Measurements from ENCODE around the gene ANTXR1.

The ANTXR1 gene

DNA sequence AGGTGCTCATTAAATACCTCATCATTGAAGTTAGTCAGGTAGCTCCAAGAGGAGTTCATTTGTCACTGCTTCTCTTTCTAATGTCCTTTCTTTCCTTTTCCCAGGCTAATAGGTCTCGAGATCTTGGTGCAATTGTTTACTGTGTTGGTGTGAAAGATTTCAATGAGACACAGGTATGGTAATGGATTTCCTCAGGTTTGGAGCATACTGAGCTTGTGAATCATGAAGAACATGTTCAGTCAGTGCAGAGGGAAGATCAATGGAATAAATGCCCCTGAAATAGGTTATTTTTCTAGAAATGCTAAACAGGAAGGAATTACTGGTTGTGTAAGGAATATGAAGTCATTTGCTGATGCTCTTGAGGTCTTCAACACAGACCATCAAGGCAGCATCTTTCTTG lies 62.5 kb downstream of the ANTXR1 start:
- no peak for ATAC-seq

DNA sequence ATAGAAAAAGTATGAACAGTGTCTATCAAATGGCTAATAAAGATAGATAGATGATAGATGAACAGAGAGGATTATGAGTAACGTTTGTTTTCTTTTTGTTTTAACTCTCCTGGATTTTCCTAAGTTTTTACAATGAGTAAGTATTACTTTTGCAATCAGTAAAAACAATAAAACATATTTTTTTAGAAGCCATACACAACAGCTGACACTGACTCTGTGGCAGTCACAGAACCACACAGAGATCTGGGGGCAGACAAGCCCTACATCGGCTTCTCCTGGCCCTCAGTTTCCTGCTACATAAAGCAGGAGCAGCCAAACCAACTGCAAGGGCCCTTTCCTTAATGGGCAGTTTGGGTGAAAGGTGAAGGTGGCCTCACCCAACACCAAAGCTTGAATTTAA lies 63.6 kb downstream of the ANTXR1 start:
- ATAC-seq: no peak

DNA sequence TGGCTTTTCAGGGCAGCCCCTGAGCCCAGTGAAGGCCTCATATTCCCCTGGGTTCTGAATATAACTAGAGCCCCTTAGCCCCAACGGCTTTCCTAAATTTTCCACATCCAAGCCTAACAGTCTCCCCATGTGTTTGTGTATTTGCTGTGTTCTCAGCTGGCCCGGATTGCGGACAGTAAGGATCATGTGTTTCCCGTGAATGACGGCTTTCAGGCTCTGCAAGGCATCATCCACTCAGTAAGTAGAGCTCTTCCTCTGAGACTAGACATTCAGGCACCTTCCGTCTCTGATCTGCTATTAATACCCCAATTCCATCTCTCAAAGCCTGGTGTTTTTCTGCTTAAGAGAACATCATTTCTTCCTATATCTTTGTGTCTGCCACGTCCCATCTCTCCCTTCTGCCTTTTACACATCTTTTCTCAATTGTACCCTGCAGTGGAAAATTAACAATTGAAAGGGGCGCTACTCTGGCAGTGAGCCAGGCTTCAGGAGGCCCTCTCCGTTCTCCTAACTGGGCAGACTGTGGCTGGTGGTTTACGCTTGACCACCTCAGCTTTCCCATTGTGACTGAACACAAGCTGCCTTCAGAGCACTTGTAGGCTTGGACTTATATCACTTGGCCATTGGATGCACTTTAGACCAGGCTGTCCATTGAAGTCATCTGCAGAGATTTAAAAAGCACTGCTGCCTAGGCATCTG lies 64.4 kb downstream of the ANTXR1 start:
- ATAC-seq: no peak

DNA sequence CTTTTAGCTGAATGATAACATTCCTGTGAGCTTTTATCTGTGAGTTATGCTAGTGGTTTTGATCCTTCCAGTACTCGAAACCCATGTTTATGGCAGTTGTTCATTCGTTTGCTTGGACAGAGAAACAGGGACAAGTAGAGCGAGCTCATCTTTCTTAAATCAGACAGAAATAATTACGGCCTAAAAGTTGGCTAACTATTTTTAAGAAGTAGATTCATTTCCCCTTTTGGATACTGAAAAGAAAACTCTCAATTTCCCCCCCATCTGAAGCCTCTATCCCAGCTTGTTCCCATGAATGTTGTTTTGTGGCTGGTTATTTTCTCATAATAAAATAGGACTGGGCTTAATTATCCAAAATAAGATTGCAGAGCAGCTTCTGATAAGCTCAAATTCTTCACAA lies 67.1 kb downstream of the ANTXR1 start:
- ATAC-seq: no peak

DNA sequence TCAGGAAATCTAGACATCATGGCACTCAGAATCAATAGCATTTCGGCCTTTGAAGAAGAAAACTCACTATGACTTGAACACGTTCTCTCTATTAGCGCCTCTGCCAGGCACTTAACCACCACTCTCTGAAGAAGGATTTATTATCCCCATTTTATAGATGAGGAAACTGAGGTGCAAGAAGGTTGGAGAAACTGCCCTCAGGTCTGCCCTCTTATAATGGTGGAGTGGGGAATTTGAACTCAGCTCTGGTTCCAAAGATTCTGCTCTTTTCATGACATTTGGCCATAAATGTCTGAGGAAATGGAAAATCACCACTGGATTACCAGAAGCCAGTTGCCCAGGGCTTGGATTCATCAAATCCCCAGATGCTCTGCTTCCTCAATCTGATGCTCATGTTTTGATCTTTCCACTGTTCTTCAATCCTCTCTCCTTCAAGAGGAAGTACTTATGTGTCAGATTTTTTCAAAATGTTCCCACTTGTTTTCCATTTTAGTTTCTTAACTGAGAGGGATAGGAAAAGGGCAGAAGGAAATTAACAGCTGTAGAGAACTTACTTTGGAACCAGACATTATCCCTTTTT lies 68.1 kb downstream of the ANTXR1 start:
- no peak for ATAC-seq

DNA sequence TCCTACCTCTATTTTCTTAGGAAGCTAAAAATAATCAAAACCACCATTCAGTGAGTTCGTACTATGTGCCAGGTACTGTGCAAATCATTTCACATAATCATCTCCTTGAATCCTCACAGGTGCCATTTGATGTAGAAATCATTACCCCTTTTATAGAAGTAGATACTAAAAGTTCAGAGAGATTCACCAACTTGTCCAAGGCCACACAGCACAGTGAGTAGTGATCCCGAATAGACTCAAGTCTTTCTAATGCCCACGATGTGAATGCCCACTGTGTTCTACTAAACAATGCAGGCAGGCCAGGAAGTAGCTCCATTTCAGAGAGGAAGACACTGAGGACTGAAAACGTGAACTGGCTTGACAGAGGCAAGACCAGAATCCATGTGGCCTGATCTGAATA lies 68.8 kb downstream of the ANTXR1 start:
- ATAC-seq: no peak

DNA sequence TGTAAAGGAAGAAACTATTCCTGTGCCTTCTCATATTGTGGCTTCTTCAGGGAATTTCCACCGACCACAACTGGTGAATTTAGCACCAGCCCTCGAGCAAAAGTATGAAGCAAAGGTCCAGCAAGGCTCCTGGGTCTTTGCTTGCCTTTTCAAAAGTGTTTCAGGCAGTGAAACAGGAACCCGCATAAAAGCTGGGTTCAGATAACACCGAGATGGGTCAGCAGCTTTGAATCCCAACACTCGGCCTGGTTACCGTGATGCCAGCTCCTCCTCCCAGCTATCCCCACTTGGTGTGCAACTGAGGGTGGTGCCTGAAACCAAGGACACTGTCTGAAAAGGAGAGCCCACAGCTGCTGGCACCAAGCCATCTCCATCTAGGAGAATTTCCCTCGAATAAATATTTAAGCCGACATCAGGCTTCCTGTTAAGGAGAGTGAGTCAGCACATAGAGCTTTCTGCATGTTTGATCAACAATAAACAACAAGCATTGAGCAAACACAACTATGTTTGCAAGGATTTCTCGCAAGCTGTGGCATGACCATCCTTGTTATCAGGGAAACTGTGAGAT lies 69.5 kb downstream of the ANTXR1 start:
- no peak for ATAC-seq

DNA sequence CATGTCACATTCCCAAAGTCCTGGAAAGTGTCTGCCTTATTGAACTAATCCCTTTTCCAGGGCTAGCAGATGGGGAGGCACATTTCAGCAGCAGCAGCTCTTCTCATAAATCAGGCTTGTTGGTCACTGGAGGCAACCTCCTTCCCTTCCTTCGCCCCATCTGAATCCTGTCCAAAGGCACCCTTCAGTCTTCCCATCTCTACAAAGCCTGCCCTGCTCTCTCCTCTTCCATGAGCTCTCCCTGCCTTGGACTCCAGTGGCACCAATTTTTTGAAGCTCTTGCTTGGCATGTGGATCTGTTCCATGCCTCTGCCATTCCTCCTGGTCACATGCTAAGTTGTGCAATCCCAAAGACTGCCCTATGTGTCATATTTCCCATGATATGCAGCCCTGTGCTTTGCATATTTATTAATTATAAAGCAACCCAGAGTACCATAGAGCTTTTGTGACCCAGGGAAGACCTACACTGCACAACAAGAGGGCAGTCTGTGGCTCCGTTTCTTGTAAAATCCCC lies 70.3 kb downstream of the ANTXR1 start:
- ATAC-seq: no peak

DNA sequence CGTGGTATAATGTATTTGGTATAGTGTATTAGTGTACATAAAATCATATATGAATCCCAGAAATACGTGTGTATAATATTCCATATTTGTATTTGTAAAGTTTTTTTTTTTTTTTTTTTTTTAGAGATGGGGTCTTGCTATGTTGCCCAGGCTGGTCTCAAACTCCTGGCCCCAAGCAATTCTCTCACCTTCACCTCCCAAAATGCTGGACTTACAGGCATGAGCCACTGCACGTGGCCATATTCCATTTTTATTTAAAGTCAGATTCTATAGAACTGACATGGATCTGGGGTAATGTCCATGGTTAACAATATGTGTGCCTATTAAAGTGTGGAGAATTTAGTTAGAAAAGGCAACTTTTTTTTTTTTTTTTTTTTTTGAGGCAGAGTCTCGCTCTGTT lies 71.5 kb downstream of the ANTXR1 start:
- no peak for ATAC-seq

DNA sequence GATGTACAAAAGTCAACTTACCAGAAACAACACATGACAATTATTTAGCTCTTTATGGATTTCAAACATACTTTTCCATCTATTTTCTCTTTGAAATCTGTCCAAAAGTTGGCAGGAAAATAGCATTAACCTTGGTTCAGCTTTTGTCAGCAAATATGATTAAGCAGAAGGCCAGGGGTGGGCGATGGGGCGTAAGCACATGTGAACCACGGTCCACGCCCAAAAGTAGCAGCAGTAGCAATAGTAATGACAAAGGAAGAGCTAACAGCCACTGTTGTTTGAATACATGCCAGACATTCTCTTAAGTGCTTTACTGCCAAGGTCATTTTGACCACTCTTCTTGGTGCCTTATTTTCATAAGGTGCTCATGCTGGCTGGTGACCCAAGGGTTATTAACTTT lies 73.5 kb downstream of the ANTXR1 start:
- no peak for ATAC-seq

DNA sequence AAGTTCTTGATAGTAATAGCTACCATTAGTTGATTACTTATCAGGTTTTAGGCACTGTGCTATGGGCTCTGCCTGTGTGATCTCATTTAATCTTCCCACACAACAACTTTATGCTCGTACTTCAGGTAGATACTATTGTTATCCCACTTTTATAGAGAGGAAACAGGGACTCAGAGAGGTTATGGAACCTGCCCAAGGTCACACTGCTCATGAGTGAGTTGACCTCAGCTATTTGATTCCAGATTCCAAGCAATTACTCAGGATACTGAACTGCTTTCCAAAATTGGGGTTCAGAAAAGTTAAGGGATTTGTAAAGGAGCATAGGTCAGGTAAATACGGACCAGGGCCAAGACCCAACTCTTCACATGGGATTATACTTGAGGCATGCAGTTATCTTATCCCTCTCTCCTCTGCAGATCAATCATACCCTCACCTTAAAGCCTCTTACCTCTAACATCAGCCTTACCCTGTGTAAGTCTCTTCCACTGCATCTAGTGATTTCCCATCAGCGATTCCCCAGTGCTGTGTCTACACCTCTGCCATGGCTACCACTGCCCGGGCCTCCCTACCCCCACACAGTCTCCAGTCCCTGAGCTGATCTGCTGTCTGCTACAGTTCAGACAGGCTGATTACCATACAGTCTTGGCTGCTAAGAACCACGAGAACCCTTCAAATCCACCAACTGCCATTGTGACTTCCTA lies 74.4 kb downstream of the ANTXR1 start:
- no peak for ATAC-seq

DNA sequence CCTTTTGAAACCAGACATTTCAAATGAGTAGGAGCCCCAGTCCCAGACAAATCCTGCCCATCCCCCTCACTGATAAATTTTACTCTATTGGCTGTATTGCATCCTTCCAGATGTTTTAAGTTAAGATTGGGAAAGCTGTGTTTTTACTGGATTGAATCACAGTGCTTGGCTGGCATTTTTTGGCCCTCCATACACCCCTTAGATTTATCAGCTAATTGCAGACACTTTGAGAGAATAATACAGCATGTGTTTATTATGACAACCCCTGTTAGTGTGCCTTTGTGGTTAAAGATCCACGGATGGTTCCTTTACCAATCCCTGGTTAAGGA lies 74.9 kb downstream of the ANTXR1 start:
- ATAC-seq: no peak

DNA sequence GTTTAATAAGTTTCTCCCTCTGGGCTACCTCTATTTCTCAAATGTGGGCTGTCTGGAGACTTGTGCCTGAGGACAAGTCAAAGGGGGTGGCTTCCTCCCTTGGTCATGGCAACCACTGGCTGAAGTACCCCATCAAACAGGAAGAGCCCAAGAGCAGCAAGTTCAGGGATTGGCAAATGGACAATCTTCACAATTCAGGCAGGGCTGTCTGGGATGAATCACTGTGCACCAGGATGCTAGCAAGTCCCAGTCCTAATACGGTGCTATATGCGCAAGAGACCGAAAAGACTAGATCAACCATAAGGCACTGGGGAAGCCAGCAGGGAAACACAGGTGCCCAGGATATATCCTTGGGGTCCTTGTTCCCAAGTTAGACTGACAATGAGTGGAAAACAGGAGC lies 75.5 kb downstream of the ANTXR1 start:
- ATAC-seq: no peak

DNA sequence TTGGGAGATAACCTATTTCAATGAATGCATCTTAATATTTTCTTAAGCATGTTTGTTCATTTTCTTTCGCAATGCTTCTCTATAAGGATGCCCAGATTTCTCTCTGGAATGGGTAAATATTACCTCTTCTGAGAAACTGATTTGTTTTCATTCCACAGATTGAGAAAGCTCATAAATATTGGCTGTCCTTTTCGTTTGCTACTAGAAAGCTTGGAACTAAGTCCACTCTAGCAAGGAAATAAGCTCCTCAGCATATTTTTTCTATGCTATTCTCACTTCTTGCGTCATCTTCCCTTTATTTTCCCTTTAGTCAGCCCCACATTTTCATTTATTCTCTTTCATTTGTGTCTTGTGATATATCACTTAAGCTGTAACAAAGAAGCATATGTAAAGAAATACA lies 76.3 kb downstream of the ANTXR1 start:
- no peak for ATAC-seq

DNA sequence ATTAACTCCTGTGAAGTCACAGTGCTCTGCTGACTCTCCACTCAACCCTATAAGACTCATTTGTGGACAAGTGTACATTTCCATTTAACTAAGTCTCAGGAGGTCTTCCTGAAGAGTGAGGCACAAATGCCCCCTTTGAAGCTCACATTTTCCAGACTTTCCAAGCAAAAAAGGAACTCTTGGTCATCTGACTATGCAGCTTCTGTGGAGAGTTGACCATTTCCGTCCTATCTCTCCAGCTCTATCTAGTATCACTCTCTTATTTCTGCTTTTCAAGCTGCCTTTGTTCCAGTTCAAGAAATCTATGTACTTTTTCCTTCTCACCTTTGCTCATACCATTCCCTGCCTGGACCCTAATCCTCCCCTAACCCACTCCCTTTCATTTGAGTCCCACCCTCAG lies 77.0 kb downstream of the ANTXR1 start:
- ATAC-seq: no peak

DNA sequence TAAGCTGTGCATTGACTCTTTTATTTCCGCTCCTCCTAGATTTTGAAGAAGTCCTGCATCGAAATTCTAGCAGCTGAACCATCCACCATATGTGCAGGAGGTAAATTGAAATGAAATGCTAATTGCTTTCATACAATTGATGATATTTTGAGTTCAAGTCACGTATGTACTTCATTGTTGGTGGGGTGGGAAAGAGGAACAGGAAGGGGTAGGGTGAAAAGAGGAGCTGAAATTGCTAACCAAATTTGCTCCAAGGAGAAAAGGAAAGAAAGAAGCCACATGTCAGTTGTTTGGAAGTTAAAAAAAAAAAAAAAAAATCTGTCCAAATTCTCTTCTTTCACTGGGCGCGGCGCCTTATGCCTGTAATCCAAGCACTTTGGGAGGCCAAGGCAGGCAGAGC lies 77.8 kb downstream of the ANTXR1 start:
- no peak for ATAC-seq

DNA sequence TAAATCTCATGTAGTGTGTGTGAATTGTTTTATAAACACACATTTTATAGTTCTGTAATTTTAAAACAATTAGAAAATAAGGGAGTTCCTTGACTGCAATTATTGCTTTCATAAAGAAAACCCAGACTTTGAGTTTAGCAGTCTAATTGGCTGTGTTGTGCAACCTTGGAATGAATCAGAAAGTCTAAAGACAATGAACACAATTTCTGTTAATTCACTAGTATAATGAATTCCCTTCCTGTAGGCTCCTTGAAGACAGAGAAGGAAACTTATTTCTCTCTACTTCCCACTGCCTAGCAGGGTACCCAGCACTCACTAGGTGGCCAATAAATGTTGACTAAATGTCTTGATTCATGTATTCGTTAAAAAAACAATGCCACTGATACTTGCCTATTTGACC lies 79.9 kb downstream of the ANTXR1 start:
- no peak for ATAC-seq

DNA sequence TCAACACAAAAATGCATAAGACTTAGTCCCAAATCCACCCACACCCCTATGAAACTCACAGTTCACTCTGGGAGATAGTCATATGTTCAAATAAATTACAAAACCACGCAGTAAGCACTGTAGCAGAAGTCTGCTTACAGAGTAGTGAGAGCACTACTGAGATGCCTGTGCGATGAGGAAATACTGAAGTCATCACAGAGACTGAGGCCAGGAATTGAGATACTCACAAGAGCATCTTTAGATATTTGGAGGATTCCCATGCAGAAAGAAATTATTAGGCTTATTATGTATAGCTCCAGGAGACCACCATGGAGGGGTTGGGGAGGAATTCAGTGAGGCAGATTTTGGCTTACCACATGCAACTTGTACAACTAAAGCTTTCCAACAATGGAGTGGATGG lies 82.3 kb downstream of the ANTXR1 start:
- no peak for ATAC-seq

DNA sequence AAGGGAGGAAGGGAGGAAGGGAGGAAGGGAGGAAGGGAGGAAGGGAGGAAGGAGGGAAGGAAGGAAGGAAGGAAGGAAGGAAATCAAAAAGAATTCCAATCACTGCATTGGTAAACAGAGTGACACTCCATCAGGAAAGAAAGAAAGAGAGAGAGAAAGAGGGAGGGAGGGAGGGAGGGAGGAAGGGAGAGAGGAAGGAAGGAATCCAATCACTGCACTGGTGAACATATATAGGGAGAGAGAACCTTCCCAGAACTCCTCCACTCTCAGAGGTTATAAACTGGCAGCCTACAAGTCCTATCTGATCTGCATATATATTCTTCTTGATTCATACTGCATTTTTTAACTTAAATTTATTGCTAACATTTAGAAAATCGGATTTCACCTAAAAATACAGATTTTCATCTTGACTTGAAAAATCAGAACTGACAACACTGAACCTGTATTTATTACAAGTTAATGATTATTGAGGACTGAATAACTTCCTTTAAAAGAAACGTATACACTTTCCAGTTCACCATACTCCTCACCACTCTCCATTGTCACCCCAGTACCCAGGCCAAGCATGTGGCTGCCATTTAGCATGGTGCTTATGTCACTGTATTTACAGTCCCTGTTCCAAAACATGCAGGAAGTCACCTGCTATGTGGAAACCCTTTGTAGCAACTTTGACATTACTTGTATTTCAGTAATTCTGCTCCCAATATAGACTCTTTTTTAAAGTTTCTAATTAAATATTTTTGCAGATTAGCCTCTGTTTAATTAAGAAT lies 83.5 kb downstream of the ANTXR1 start:
- ATAC-seq: no peak

DNA sequence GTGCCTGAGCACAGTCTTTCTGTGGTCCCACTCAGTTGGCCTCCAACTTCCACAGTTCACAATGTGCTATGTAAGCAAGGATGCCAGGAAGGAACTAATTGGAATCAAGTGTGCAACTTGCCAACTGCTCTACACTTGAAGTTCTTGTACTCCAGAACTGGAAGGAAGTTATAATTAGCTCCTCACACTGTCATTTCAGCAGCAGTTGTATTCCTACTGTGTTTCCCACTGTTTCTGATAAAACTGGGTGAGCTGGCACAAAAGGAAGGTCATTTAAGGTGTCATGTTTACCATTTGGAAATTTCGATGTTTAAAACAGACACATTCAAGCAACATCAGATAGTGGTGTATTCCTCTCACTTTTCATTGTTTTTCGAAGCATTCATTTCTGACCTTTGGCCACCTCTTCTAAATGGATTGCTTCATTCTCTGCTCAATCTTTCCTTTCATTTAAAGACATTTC lies 84.2 kb downstream of the ANTXR1 start:
- ATAC-seq: no peak

DNA sequence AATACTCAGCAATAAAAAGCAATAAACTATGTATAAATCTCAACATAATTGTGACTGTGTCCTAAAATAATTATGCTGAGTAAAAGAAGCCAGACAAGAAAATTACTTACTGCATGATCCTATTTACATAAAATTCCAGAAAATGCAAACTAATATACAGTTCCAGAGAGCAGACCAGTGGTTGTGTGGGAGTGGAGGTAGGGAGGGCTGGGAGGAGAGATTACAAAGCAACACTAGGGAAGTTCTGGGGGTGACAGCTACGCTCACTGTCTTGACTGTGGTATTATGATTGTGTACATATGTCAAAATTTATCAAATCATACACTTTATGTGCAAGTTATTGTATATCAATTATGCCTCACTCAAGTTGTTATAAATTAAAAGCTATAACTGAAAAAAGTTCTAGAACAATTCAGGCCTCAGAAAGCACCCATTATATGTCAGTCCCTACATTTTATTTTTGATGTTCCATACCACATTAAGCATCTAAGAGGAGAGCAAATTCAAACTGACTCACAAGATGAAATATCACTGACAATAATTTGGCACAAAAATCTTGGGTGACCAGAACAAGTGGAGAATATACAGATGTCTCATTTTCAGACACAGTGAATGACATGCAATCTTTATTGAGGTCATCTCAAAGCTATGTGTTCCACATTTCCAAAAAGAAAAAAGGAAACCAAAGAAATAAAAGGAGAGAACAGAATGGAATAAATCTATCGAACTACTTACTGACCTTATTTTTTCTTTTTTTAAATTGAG lies 85.1 kb downstream of the ANTXR1 start:
- ATAC-seq: no peak

DNA sequence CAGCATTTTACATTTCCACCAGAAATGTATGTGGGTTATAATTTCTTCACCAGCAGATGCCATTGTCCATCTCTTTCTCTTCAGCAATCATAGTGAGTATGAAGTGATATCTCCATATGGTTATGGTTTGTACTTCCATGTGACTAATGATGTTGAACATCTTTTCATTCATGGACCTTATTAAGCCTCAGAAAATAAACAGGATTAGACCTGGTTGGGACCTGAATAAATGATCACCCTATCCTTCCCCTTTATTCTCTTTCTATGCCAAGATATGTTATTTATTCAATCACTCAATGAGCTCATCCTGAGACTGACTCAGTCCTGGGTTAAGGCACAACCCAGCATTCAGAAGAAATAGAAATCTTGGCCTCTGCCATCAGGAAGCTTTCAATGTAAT lies 86.6 kb downstream of the ANTXR1 start:
- ATAC-seq: no peak
